GM12801 (cell line): ENCODE results near the gene PI16.

ENCODE experiments used
- CTCF ChIP-seq: IDR thresholded peaks from one replicate; pipeline ENCODE4 v1.5.1; 2011; ENCODE audit warnings: control low read depth; ENCODE audit not compliant: insufficient read length; ENCODE audit errors: extremely low read depth

Gene PI16

GRCh38 chr6:36980129-36980528, 25.6 kb downstream of the PI16 start:
- TF ChIP-seq CTCF, result no peak

- TF ChIP-seq CTCF, result no peak
Measured at GRCh38 chr6:36980876-36981619, 26.5 kb downstream of the PI16 start.

- no peak for TF ChIP-seq CTCF
Measured at GRCh38 chr6:36983538-36983937, 29.0 kb downstream of the PI16 start.

GRCh38 chr6:36984581-36985416, 30.3 kb downstream of the PI16 start:
- TF ChIP-seq CTCF, result no peak

- TF ChIP-seq CTCF, result no peak
Measured at GRCh38 chr6:36985417-36985807, 30.9 kb downstream of the PI16 start.

- TF ChIP-seq CTCF, result no peak
Measured at GRCh38 chr6:36985808-36986703, 31.5 kb downstream of the PI16 start, which contains the start of gene MTCH1. Gene MTCH1, minus strand, starts transcription at chr6:36986196. Its CDS starts 23 bp downstream, at chr6:36986173.

GRCh38 chr6:36986704-36987047, 32.1 kb downstream of the PI16 start:
- TF ChIP-seq CTCF, result no peak
